Activated CD8-positive, alpha-beta memory T cell treated with anti-CD3 and anti-CD28 coated beads, Interleukin-2, amount 10 ng/mL, durations not matched to agents 7 days and 5 days (primary cell): ENCODE measurements around the gene TBC1D10B. TPM values are rescaled to one million over a fixed set of nuclear protein-coding genes. Genes with fewer than 3 reads are reported as not detected.
"Not testable (repeated sequence)": the region's sequence is repeated elsewhere in the genome, so short reads cannot be mapped to it uniquely, and the experiment has no call there.

Experiments
- ATAC-seq: fragments of 150-1000 bp; cut with Tn5 transposase; one replicate; pipeline ENCODE4 v1.10.0; 2021; ENCODE audit warnings: moderate library complexity
- CTCF ChIA-PET: fragments of 350-600 bp; sonication (Branson Sonifier 250); formaldehyde crosslinking; loops from one replicate; lab custom pipeline; 2021; ENCODE audit warnings: antibody characterized with exemption; lab: Charles Lee
- DNase-seq: peaks from one replicate; pipeline ENCODE4 v3.0.0-alpha.2; 2020
- H3K27ac Mint-ChIP-seq: one replicate; pipeline ENCODE4 v1.8.0; 2021; ENCODE audit warnings: mild to moderate bottlenecking, mixed read lengths
- H3K27me3 Mint-ChIP-seq: one replicate; pipeline ENCODE4 v1.8.0; 2021; ENCODE audit warnings: mixed read lengths
- H3K36me3 Mint-ChIP-seq: one replicate; pipeline ENCODE4 v1.8.0; 2021; ENCODE audit warnings: mild to moderate bottlenecking, mixed read lengths
- H3K4me1 Mint-ChIP-seq: one replicate; pipeline ENCODE4 v1.8.0; 2021; ENCODE audit warnings: mixed read lengths
- H3K4me3 Mint-ChIP-seq: one replicate; pipeline ENCODE4 v1.8.0; 2021; ENCODE audit warnings: mild to moderate bottlenecking, moderate library complexity, mixed read lengths
- H3K9me3 Mint-ChIP-seq: one replicate; pipeline ENCODE4 v1.8.0; 2022; ENCODE audit warnings: low read depth, mixed read lengths
- total RNA-seq, 2 experiments: library from RNA; stranded (reverse); gene quantifications; one replicate each; pipeline ENCODE4 v1.2.3, GENCODE V29; 2021

Gene TBC1D10B
- total RNA-seq, 2 experiments from 2014 or later = 84.1 to 87.3 TPM

- peaks cover 6% of the 10 kb centered on the region for H3K36me3 Mint-ChIP-seq
- ATAC-seq = peak; percentile 92
- H3K4me1 Mint-ChIP-seq = peaks cover 31% of the 10 kb centered on the region
- peak within 1 kb of the TSS; percentile 79 for H3K4me3 Mint-ChIP-seq
- DNase-seq = peak; percentile 94
- peak within 1 kb of the TSS; percentile 82 for H3K27ac Mint-ChIP-seq
- H3K9me3 Mint-ChIP-seq = no peaks in the 10 kb centered on the region
- CTCF ChIA-PET = interaction anchor here (1.0 to 8.1 kb wide), 20 partner anchors 9 to 342 kb away, joined by 3 to 73 read pairs (median 4); partner anchors contain the start of genes ALDOA, DCTPP1, SEPTIN1 and TBC1D10B
- peaks cover 10% of the 10 kb centered on the region for H3K27me3 Mint-ChIP-seq
These were observed 37.0 kb upstream of the TBC1D10B start, which contains the start of gene ZNF771 for GRCh38 chr16:30407102-30407803. ZNF771 (plus strand) TSS chr16:30407606; CDS start chr16:30408054, 448 bp downstream.

GRCh38 chr16:30406795-30407101, 36.5 kb upstream of the TBC1D10B start:
- H3K27me3 Mint-ChIP-seq = peaks cover 11% of the 10 kb centered on the region
- H3K4me3 Mint-ChIP-seq = peak overlapping the region; percentile 79
- peaks cover 2% of the 10 kb centered on the region for H3K36me3 Mint-ChIP-seq
- ATAC-seq = no peak
- H3K27ac Mint-ChIP-seq = peak overlapping the region; percentile 82
- CTCF ChIA-PET = interaction anchor here (1.1 to 8.1 kb wide), 16 partner anchors 9 to 341 kb away, joined by 3 to 73 read pairs (median 10); partner anchors contain the start of genes ALDOA, DCTPP1, SEPTIN1 and TBC1D10B
- no peak for DNase-seq
- H3K4me1 Mint-ChIP-seq = peaks cover 27% of the 10 kb centered on the region
- H3K9me3 Mint-ChIP-seq = no peaks in the 10 kb centered on the region

- CTCF ChIA-PET = interaction anchor here (8.2 kb wide), 1 partner anchor 7 kb away, joined by 73 read pairs; the partner anchor contains the start of gene ZNF771
- no peak for ATAC-seq
- Mint-ChIP-seq H3K4me3 (peak overlapping the region; percentile 0), H3K27me3 (peaks cover 20% of the 10 kb centered on the region), H3K9me3 (no peaks in the 10 kb centered on the region), H3K27ac (no peak overlapping the region), H3K4me1 (peaks cover 45% of the 10 kb centered on the region), H3K36me3 (peaks cover 8% of the 10 kb centered on the region)
- DNase-seq = no peak
These were observed 31.6 kb upstream of the TBC1D10B start for GRCh38 chr16:30401768-30402425.

- peak overlapping the region; percentile 72 for H3K27ac Mint-ChIP-seq
These were observed 29.3 kb upstream of the TBC1D10B start for GRCh38 chr16:30399435-30400186.

GRCh38 chr16:30398661-30399434, 28.6 kb upstream of the TBC1D10B start:
- CTCF ChIA-PET = interaction anchor here (0.7 to 8.2 kb wide), 6 partner anchors 9 to 30 kb away, joined by 3 to 73 read pairs (median 6); partner anchors contain the start of genes SEPTIN1 and ZNF771
- no peak overlapping the region for H3K4me3 Mint-ChIP-seq
- H3K27ac Mint-ChIP-seq = no peak overlapping the region
- ATAC-seq (no peak), DNase-seq (no peak)
- no peaks in the 10 kb centered on the region for H3K9me3 Mint-ChIP-seq
- peaks cover 8% of the 10 kb centered on the region for H3K36me3 Mint-ChIP-seq
- H3K4me1 Mint-ChIP-seq = peaks cover 52% of the 10 kb centered on the region
- H3K27me3 Mint-ChIP-seq = peaks cover 17% of the 10 kb centered on the region

More at GRCh38 chr16:30399435-30400186, 29.3 kb upstream of the TBC1D10B start:
- ATAC-seq (no peak), DNase-seq (no peak)
- Mint-ChIP-seq H3K27me3 (peaks cover 20% of the 10 kb centered on the region), H3K36me3 (peaks cover 8% of the 10 kb centered on the region), H3K4me1 (peaks cover 49% of the 10 kb centered on the region), H3K9me3 (no peaks in the 10 kb centered on the region), H3K4me3 (peak overlapping the region; percentile 79)
- CTCF ChIA-PET = interaction anchor here (0.7 to 8.2 kb wide), 6 partner anchors 9 to 31 kb away, joined by 3 to 73 read pairs (median 6); partner anchors contain the start of gene ZNF771

GRCh38 chr16:30397776-30398660, 27.7 kb upstream of the TBC1D10B start:
- CTCF ChIA-PET = interaction anchor here (0.7 to 8.2 kb wide), 3 partner anchors 11 to 308 kb away, joined by 4 to 73 read pairs (median 7); partner anchors contain the start of genes SEPTIN1 and ZNF771
- Mint-ChIP-seq H3K4me1 (peaks cover 52% of the 10 kb centered on the region), H3K4me3 (no peak overlapping the region), H3K27me3 (peaks cover 14% of the 10 kb centered on the region), H3K27ac (no peak overlapping the region), H3K9me3 (no peaks in the 10 kb centered on the region), H3K36me3 (peaks cover 8% of the 10 kb centered on the region)
- no peak for DNase-seq
- no peak for ATAC-seq

GRCh38 chr16:30397056-30397455, 26.8 kb upstream of the TBC1D10B start:
- H3K27me3 Mint-ChIP-seq = peaks cover 10% of the 10 kb centered on the region
- H3K4me1 Mint-ChIP-seq = peaks cover 52% of the 10 kb centered on the region
- H3K4me3 Mint-ChIP-seq = peak overlapping the region; percentile 41
- H3K36me3 Mint-ChIP-seq = peaks cover 8% of the 10 kb centered on the region
- H3K27ac Mint-ChIP-seq = peak overlapping the region; percentile 14
- CTCF ChIA-PET = interaction anchor here (0.7 to 8.2 kb wide), 4 partner anchors 12 to 307 kb away, joined by 4 to 73 read pairs (median 14); partner anchors contain the start of genes SEPTIN1 and ZNF771
- no peak for DNase-seq
- no peak for ATAC-seq
- H3K9me3 Mint-ChIP-seq = no peaks in the 10 kb centered on the region

GRCh38 chr16:30396627-30397026, 26.3 kb upstream of the TBC1D10B start:
- H3K4me1 Mint-ChIP-seq = peaks cover 50% of the 10 kb centered on the region
- CTCF ChIA-PET = interaction anchor here (1.3 to 8.2 kb wide), 4 partner anchors 12 to 232 kb away, joined by 3 to 73 read pairs (median 15); partner anchors contain the start of genes SEPTIN1 and ZNF771
- not testable (repeated sequence) for ATAC-seq, H3K36me3 Mint-ChIP-seq, DNase-seq, H3K27me3 Mint-ChIP-seq, H3K9me3 Mint-ChIP-seq
- H3K27ac Mint-ChIP-seq = peak overlapping the region; percentile 14
- peak overlapping the region; percentile 41 for H3K4me3 Mint-ChIP-seq

GRCh38 chr16:30395992-30396585, 25.8 kb upstream of the TBC1D10B start:
- no peak for ATAC-seq
- H3K36me3 Mint-ChIP-seq = peaks cover 8% of the 10 kb centered on the region
- DNase-seq = no peak
- H3K9me3 Mint-ChIP-seq = no peaks in the 10 kb centered on the region
- H3K4me1 Mint-ChIP-seq = peaks cover 48% of the 10 kb centered on the region
- CTCF ChIA-PET = interaction anchor here (1.3 to 8.2 kb wide), 5 partner anchors 10 to 233 kb away, joined by 3 to 73 read pairs (median 10); partner anchors contain the start of genes SEPTIN1 and ZNF771
- peak overlapping the region; percentile 79 for H3K4me3 Mint-ChIP-seq
- H3K27ac Mint-ChIP-seq = peak overlapping the region; percentile 54
- H3K27me3 Mint-ChIP-seq = peaks cover 5% of the 10 kb centered on the region

- Mint-ChIP-seq H3K4me3 (peak within 1 kb of the TSS; percentile 79), H3K27me3 (peaks cover 2% of the 10 kb centered on the region), H3K27ac (peak within 1 kb of the TSS; percentile 70), H3K36me3 (peaks cover 8% of the 10 kb centered on the region), H3K4me1 (peaks cover 44% of the 10 kb centered on the region), H3K9me3 (no peaks in the 10 kb centered on the region)
- CTCF ChIA-PET = interaction anchor here (0.7 to 8.2 kb wide), 7 partner anchors 9 to 252 kb away, joined by 3 to 73 read pairs (median 5); partner anchors contain the start of genes SEPTIN1 and ZNF771
- ATAC-seq = peak; percentile 78
- DNase-seq = peak; percentile 67
These were observed 25.1 kb upstream of the TBC1D10B start, which contains the start of gene ZNF48 for GRCh38 chr16:30395155-30395991. ZNF48 (plus strand) TSS chr16:30395420; CDS start chr16:30395795, 375 bp downstream.
